DMS153 treated with DMSO at 0.1 percent for 48 hours (cell line): ENCODE data around the gene ARHGEF3.
"Not testable (repeated sequence)": the region's sequence is repeated elsewhere in the genome, so short reads cannot be mapped to it uniquely, and the experiment has no call there.

ENCODE experiments used
- DNase-seq: peaks from one replicate; lab custom pipeline; 2025; ENCODE audit not compliant: unreplicated experiment; lab: John Stamatoyannopoulos, UW

ARHGEF3 gene

DNA sequence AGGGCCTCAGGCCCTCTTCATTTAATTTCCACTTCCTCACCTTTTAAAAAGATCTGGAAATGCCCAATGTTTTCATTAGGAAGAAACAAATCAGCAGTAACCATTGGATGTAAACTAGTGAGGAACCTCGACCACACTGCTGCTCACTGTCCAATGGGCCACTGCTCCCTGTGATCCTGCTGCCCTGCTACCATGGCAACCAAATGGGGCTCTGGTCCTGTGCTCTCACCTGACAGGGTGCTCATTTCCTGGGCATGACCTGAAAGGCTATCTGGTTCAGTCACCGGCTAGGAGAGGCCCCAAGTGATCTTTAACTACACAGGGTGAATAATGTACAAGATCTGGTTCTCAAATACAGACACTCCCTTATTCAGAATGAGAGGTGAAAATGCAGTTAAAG lies 54.6 kb downstream of the ARHGEF3 start:
- DNase-seq, result no peak

DNA sequence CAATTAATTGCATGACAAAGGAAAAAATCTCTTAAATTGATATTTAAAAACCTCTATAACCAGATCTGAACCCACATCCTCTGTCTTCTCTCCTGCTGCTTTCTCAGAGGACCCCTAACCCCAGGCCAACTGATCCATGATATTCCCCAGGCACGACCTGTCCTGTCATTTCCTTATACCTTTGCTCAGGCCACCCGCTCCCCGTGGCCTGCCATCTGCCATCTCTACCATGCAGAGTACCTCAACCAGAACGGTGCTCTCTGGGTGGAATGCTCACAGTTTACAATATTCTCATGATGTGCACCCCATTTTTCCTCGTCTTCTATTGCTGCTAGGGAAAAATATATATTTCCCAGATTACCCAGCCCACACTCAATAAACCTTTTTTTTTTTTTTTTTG lies 57.7 kb downstream of the ARHGEF3 start:
- DNase-seq, result no peak

DNA sequence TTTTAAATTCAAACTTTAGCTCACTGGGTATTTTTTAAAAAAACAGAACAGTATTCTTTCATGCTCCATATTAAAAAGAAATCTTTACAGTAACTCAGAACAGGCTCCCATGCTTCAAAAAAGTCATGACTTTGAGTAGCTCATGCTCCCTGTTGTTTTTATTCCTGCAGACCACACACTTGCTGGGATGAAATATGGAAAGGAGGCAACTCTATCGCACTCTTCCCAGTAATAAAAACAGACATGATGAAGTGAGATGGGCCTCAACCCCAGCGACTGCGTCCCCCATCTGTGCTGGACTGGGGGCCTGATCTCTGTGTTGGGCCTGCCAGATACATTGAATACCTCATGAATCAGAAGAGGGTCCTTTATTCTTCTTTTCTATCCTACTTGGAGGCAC lies 58.9 kb downstream of the ARHGEF3 start:
- DNase-seq, result no peak

GRCh38 chr3:56739036-56739435 lies 62.7 kb downstream of the ARHGEF3 start:
- DNase-seq, result no peak

DNA sequence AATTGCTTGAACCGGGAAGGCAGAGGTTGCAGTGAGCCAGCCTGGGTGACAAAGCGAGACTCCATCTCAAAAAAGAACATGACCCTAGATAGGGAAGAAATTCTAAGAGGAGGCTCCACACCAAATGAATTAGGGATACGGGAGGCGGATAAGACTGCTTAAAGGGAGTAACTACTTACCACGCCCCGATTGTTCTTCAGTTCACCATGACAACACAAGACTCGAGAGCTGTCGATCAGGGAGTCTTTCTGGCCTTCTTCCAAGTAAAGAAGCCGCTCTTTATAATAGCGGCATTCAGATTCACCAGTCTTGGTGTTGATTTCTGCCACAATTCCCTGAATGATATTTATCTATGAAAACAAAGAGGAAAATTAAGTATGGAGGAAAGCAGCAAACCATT lies 64.7 kb downstream of the ARHGEF3 start:
- no peak for DNase-seq

- DNase-seq, result no peak
Observed at GRCh38 chr3:56732109-56732508, 69.6 kb downstream of the ARHGEF3 start.

DNA sequence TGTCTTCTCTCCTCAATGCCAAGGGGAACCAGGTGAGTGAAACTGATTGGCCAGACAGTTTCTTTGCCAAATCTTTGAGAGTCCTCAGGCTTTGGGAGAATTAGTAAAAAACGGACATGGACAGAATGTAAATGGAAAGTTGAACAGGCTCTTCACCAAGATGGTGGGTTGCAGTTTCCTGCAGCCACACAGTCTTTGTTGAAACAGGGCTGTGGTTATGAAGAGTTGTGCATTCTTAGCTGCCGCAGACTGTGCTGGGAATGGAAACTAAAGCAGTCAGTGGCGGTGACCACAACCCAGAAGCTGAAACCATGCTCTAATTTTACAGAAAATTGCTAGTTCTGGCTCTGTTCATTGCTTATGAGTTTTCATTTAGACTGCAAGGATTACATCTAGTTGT lies 76.6 kb downstream of the ARHGEF3 start:
- no peak for DNase-seq

DNA sequence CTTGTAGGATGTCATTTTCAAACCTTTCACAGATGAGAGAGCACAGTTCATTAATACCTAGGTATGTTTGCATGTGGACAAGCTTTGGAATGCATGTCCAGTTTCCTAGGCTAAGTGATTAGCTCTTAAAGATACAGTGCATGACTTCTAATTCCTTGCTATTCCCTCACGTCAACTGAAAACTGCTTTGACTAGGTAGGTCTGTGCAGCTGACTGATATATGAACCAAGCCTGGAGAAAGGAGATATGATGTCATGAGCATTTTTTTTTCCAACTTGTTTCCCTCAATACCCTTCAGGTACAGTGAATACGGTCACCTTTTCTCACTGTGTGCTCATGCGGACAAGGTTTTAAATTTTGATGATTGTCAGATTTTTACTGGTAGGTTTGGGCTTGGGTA lies 77.1 kb downstream of the ARHGEF3 start:
- DNase-seq, result no peak

GRCh38 chr3:56720849-56721248 lies 80.9 kb downstream of the ARHGEF3 start:
- no peak for DNase-seq

- not testable (repeated sequence) for DNase-seq
Observed at GRCh38 chr3:56718809-56719208, 82.9 kb downstream of the ARHGEF3 start.

GRCh38 chr3:56711344-56711743 lies 90.4 kb downstream of the ARHGEF3 start:
- no peak for DNase-seq

GRCh38 chr3:56707412-56707811 lies 94.3 kb downstream of the ARHGEF3 start:
- DNase-seq, result not testable (repeated sequence)

DNA sequence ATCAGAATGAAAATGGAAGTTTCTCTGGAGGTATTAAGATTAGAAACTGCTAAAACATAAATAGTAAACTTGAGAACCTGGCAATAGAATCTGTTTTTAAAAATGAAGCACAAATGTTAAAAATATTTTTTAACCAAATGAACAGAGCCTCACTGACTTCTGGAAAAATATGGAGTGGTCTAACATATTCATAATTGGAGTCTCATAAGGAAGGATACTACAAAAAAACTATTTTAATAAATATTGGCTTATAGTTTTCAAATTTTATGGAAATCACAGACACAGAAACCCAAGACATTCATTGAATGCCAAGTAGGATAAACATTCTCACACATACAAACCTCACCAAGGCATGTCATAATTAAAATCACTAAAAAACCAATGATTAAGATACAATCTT lies 95.1 kb downstream of the ARHGEF3 start:
- no peak for DNase-seq

DNA sequence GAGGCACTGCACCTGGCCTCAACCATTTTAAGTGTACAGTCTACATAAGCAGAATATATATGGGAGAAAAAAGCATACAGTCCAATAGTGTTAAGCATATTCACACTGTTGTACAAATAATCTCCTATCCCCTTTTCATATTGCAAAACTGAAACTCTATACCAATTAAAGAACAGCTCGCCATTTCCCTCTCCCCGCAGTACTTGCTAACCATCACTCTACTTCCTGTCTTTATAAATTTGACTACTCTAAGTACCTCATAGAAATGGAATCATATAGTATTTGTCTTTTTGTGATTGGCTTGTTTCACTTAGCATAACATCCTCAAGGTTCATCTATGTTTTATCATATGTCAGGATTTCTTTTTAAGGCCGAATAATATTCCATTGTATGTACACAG lies 97.0 kb downstream of the ARHGEF3 start:
- DNase-seq, result no peak

DNA sequence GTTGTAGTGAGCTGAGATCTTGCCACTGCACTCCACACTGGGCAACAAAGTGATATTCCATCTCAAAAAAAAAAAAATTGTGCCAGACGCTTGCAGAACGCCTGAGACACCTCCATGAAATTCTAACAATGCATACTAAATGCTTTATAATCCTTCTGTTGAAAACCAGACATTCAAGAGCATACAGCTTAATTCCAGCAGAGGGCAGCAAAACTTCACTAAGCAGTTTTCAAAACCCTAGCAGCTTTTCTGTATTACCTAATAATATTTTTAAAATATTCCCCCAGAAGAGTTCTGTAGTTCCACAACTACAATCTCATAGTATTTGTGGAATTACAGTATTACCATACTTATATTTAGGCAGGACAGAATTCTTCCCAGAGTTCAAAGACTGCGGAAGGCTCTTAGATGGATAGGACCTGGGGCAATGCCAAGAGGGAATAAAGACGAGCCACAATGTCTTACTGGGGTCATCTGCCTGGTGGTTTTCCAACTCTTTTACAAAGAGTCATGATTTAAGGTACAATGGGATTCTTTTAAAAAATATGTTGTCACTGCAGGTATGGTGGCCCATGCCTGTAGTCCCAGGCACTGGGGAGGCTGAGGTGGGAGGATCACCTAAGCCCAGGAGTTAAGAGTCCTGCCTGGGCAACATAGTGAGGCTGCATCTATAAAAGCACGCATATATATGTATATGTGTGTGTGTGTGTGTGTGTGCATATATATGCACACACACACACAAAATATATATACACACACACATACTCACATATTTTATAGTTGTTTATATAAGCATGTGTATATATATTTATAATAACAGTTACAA lies 99.0 kb downstream of the ARHGEF3 start:
- DNase-seq, result peak; percentile 5

DNA sequence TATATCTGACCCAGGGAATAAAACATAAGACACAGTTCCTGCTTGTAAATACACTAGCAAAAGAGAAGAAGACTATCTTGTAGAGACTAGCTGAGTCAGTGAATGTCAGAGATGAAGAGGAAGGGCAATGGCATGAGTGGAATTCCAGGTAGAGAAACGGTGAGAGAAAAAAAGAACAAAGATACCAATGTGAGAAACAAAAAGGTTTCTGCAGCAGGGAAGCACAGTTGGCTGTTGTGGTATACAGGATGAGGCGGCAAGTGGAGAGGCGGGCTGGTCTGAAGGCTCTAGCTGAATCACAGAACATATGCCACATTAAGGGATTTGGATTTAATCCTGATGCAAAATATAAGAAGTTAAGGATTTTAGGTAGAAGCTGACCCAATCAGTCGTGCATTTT lies 101.6 kb downstream of the ARHGEF3 start:
- DNase-seq, result no peak

- no peak for DNase-seq
Observed at GRCh38 chr3:56694867-56695683, 106.7 kb downstream of the ARHGEF3 start.

- no peak for DNase-seq
Observed at GRCh38 chr3:56693750-56694149, 108.0 kb downstream of the ARHGEF3 start.

DNA sequence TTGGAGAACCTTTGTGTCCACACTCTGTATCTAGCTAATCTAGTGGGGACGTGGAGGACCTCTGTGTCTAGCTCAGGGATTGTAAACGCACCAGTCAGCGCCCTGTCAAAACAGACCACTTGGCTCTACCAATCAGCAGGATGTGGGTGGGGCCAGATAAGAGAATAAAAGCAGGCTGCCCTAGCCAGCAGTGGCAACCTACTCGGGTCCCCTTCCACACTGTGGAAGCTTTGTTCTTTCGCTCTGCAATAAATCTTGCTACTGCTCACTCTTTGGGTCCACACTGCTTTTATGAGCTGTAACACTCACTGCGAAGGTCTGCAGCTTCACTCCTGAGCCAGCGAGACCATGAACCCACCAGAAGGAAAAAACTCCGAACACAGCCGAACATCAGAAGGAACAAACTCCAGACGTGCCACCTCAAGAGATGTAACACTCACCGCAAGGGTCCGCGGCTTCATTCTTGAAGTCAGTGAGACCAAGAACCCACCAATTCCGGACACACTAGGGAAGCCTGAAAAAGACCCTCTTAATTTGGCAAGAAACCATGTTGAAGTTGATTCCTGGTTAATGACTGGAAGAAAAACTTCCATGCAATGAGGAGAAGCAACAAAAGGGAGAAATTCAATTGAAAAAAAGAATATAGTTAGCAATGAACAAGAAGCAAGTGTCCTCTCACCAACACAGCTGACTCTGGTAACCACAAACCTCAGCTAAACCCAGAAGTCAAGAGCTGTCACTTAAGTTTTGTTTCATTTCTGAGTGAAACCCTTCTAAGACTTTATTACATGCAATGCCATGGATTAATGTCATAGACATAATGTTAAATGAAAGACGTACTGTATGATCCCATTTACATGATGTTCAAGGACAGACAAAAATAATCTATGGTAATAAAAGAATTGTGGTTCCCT lies 109.0 kb downstream of the ARHGEF3 start:
- DNase-seq, result not testable (repeated sequence)

GRCh38 chr3:56692001-56692365 lies 109.8 kb downstream of the ARHGEF3 start:
- not testable (repeated sequence) for DNase-seq
